Measurements from ENCODE around the gene ADARB2. TPM values are rescaled to one million over a fixed set of nuclear protein-coding genes. Genes with fewer than 3 reads are reported as not detected.

Gene ADARB2
- total and polyA plus RNA-seq, 8 donors = 0.34 to 24.7 (median 3.2) TPM

GRCh38 chr10:1641402-1641801 is 95.9 kb downstream of the ADARB2 start:
- ATAC-seq = no peak
- TF ChIP-seq CTCF (IDR thresholded peaks at IDR 0.05) = no peak
- Histone ChIP-seq H3K36me3 (no peaks in the 10 kb centered on the region), H3K9me3 (no peaks in the 10 kb centered on the region), H3K27ac (no peak overlapping the region), H3K4me1 (no peaks in the 10 kb centered on the region), H3K27me3 (peaks cover 0 to 4% (median under 1%) of the 10 kb centered on the region in 4 donors), H3K4me3 (no peak overlapping the region)
- no peak for DNase-seq
- FAIRE-seq = no peak
- WGBS, 2 donors = 44 to 53% methylated on average over 7 of the region's 7 CpGs
- intact Hi-C loops (cut with DNase I) = no loop called here

DNA sequence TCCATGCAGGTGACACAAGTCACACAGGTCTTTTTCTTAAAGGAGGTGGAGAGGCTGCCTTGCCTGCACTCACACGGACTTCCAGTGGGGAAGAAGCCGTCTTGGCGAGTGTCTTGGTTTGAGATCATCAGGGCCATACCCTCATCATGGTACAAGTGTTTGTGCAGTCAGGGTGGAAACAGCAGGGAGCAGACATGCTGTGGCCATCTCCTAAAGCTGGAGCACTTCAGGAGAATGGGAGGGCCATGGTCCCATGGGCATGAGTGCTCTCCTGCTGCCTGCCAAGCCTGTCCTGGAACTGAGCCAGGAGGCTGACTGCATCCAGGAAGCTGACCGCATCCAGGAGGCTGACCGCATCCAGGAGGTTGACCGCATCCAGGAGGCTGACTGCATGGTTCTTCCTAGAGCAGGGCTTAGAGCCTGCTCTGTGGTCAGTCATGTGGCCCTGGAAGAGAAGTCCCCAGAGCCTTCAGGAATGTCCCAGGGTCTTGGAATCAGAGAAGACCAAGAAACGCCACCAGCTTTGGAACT is 98.4 kb downstream of the ADARB2 start:
- peak in 2 of 6 donors; percentile 25 to 49 for DNase-seq
- Histone ChIP-seq H3K27ac (no peak overlapping the region), H3K36me3 (no peaks in the 10 kb centered on the region), H3K27me3 (peaks cover 0 to 4% (median 1%) of the 10 kb centered on the region in 4 donors), H3K9me3 (no peaks in the 10 kb centered on the region), H3K4me1 (no peaks in the 10 kb centered on the region), H3K4me3 (no peak overlapping the region)
- TF ChIP-seq CTCF (IDR thresholded peaks at IDR 0.05) = no peak
- ATAC-seq = no peak
- FAIRE-seq = no peak
- WGBS, 2 donors = 68 to 78% methylated on average over 7 of the region's 7 CpGs
- intact Hi-C loops (cut with DNase I) = no loop called here

DNA sequence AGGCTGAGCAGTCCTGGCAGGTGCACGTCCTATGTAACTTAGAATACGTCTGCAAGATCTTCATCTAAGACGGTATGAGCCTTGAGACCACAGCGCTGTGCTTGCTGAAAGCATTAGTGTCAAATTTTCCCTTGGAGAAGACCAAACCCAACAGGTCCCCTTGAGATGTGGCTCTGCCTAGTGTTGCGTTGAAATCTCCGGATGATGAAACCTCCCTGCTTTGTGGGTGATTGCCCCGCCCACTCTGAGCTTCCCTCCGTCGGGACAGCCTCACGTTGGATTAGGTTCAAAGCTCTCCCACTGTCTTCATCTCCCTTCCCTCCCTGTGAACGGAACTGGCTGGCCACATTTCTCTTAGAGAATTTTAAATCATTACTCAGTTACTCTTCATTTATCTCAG is 102.0 kb downstream of the ADARB2 start:
- intact Hi-C loops (cut with DNase I) = no loop called here
- H3K27ac ChIP-seq = no peak overlapping the region
- no peaks in the 10 kb centered on the region for H3K4me1 ChIP-seq
- no peaks in the 10 kb centered on the region for H3K36me3 ChIP-seq
- H3K27me3 ChIP-seq = peaks cover 0 to 3% (median 0%) of the 10 kb centered on the region in 4 donors
- no peak for TF ChIP-seq CTCF (IDR thresholded peaks at IDR 0.05)
- DNase-seq (no peak), FAIRE-seq (no peak), ATAC-seq (no peak)
- WGBS, 2 donors = 46 to 56% methylated on average over 11 of the region's 11 CpGs
- H3K9me3 ChIP-seq = no peaks in the 10 kb centered on the region
- no peak overlapping the region for H3K4me3 ChIP-seq

- Histone ChIP-seq H3K4me1 (no peaks in the 10 kb centered on the region), H3K27me3 (peaks cover 0 to 3% (median 0%) of the 10 kb centered on the region in 4 donors), H3K4me3 (no peak overlapping the region), H3K36me3 (no peaks in the 10 kb centered on the region), H3K27ac (no peak overlapping the region), H3K9me3 (no peaks in the 10 kb centered on the region)
- intact Hi-C loops (cut with DNase I) = no loop called here
- DNase-seq = no peak
- WGBS, 2 donors = 68 to 71% methylated on average over 5 of the region's 5 CpGs
- no peak for TF ChIP-seq CTCF (IDR thresholded peaks at IDR 0.05)
- ATAC-seq = no peak
- no peak for FAIRE-seq
These were observed 103.1 kb downstream of the ADARB2 start for GRCh38 chr10:1634239-1634638.

DNA sequence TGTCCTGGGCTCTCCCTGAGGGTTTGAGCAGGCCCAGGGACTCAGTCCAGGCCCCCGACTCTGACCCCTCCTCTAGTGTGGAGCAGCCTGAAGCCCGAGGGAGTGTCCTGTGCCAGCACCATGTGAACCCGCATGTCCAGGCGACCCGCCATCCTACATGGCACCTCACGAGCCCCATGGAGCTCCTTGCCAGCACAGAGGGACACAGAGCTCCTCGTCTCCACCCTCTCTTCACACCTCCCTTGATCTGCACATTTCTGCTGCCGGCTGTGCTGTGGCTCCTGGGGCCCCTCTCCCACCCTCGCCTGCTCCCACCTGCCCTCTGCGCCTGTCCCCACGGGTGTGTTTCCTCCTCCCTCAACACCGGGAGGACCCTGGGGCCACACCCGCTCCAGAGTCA is 103.5 kb downstream of the ADARB2 start:
- no peak for TF ChIP-seq CTCF (IDR thresholded peaks at IDR 0.05)
- WGBS, 2 donors = 60 to 83% methylated on average over 13 of the region's 13 CpGs
- no peaks in the 10 kb centered on the region for H3K4me1 ChIP-seq
- no peak overlapping the region for H3K4me3 ChIP-seq
- H3K27ac ChIP-seq = no peak overlapping the region
- FAIRE-seq (no peak), ATAC-seq (no peak), DNase-seq (no peak)
- peaks cover 0 to 3% (median 0%) of the 10 kb centered on the region in 4 donors for H3K27me3 ChIP-seq
- intact Hi-C loops (cut with DNase I) = no loop called here
- no peaks in the 10 kb centered on the region for H3K36me3 ChIP-seq
- H3K9me3 ChIP-seq = no peaks in the 10 kb centered on the region
